B cell (primary cell): ENCODE measurements around the gene DNAH2. TPM values are rescaled to one million over a fixed set of nuclear protein-coding genes. Genes with fewer than 3 reads are reported as not detected.
A peak's percentile ranks its signal among the peaks of the same experiment; 100 is the strongest.

Source experiments
- ATAC-seq: fragments of 200-7000 bp; cut with Tn5 transposase; one replicate; pipeline ENCODE4 v1.10.0; 2021; ENCODE audit warnings: low read depth, mild to moderate bottlenecking, moderate number of reproducible peaks, moderate library complexity
- CTCF ChIA-PET: fragments of 350-600 bp; sonication (Branson Sonifier 250); formaldehyde crosslinking; loops from one replicate; lab custom pipeline; 2021; ENCODE audit warnings: antibody characterized with exemption, inconsistent platforms; lab: Charles Lee
- POLR2A ChIA-PET: fragments of 350-600 bp; sonication (Branson Sonifier 250); formaldehyde crosslinking; loops from one replicate; lab custom pipeline; 2021; ENCODE audit warnings: antibody characterized with exemption; lab: Charles Lee
- DNase-seq: peaks from one replicate; pipeline ENCODE4 v3.0.0; 2013
- H2AFZ ChIP-seq: 2 replicates; pipeline ENCODE4 v1.6.1; 2012; ENCODE audit warnings: mild to moderate bottlenecking, low read depth, low read length; ENCODE audit not compliant: insufficient read depth, poor library complexity, severe bottlenecking
- H3K27ac ChIP-seq, 2 donors: 1 replicate in 1 of 2; 2 replicates in 1 of 2; pipeline ENCODE4 v1.5.1; 2012 to 2013; ENCODE audit warnings: low read length in 2 of 2, mild to moderate bottlenecking in 2 of 2, moderate library complexity in 1 of 2
- H3K27me3 ChIP-seq, 4 experiments: fragments of 200-600 bp in 1 of 4; sonication (generic) in 1 of 4; replicated peaks in 1 of 4; 1 replicate in 2 of 4; 2 replicates in 2 of 4; pipeline versions ENCODE4 v1.6.1 to v1.7.0; 2013 to 2016; ENCODE audit warnings: low read length in 3 of 4, mild to moderate bottlenecking in 2 of 4, mixed read lengths in 1 of 4, moderate library complexity in 1 of 4; ENCODE audit not compliant: insufficient read depth in 4 of 4, control insufficient read depth in 3 of 4; ENCODE audit errors: control extremely low read depth in 1 of 4
- H3K36me3 ChIP-seq, 2 experiments: replicated peaks in 1 of 2; 1 replicate in 1 of 2; 2 replicates in 1 of 2; pipeline versions ENCODE4 v1.6.1 to v1.7.1; 2013; ENCODE audit warnings: low read length in 1 of 2; ENCODE audit not compliant: insufficient read depth in 2 of 2, control insufficient read depth in 1 of 2; ENCODE audit errors: control extremely low read depth in 1 of 2, extremely low read depth in 1 of 2
- H3K4me1 ChIP-seq, 2 donors: fragments of 200-600 bp in 1 of 2; sonication (generic) in 1 of 2; 1 replicate in 1 of 2; 2 replicates in 1 of 2; pipeline versions ENCODE4 v1.5.1 to v1.6.1; 2013 to 2017; ENCODE audit warnings: low read length in 2 of 2; ENCODE audit not compliant: control insufficient read depth in 2 of 2, insufficient read depth in 2 of 2
- H3K4me2 ChIP-seq: replicated peaks from 2 replicates; pipeline ENCODE3; 2012; ENCODE audit warnings: mild to moderate bottlenecking, low read depth, low read length; ENCODE audit not compliant: poor library complexity, severe bottlenecking
- H3K4me3 ChIP-seq, 5 experiments: fragments of 200-600 bp in 1 of 5; sonication (generic) in 1 of 5; 1 replicate in 3 of 5; 2 replicates in 2 of 5; pipeline versions ENCODE4 v1.5.1 to v1.7.0; 2011 to 2016; ENCODE audit warnings: low read length in 4 of 5, mild to moderate bottlenecking in 4 of 5, low read depth in 2 of 5, control low read depth in 1 of 5, moderate library complexity in 1 of 5; ENCODE audit not compliant: insufficient read depth in 1 of 5; ENCODE audit errors: control extremely low read depth in 1 of 5, extremely low read depth in 1 of 5
- H3K79me2 ChIP-seq: fragments of 200-600 bp; sonication (generic); one replicate; pipeline ENCODE4 v1.6.0; 2016; ENCODE audit warnings: low read length; ENCODE audit not compliant: control insufficient read depth, insufficient read depth
- H3K9ac ChIP-seq: fragments of 200-600 bp; sonication (generic); 2 replicates; pipeline ENCODE4 v1.6.1; 2017; ENCODE audit warnings: mild to moderate bottlenecking, low read length, moderate library complexity
- H3K9me3 ChIP-seq, 3 donors: one replicate each; pipeline versions ENCODE4 v1.6.1 to v1.7.1; 2013; ENCODE audit warnings: low read length in 2 of 3; ENCODE audit not compliant: control insufficient read depth in 2 of 3, insufficient read depth in 1 of 3; ENCODE audit errors: control extremely low read depth in 1 of 3
- H4K20me1 ChIP-seq: 2 replicates; pipeline ENCODE4 v1.6.0; 2012; ENCODE audit warnings: mild to moderate bottlenecking, low read length; ENCODE audit not compliant: insufficient read depth, control insufficient read depth, poor library complexity, severe bottlenecking
- H3K27ac Mint-ChIP-seq: one replicate; pipeline ENCODE4 v1.8.0; 2021; ENCODE audit warnings: mixed read lengths
- H3K27me3 Mint-ChIP-seq: one replicate; pipeline ENCODE4 v1.8.0; 2021; ENCODE audit warnings: mixed read lengths
- H3K4me1 Mint-ChIP-seq: one replicate; pipeline ENCODE4 v1.8.0; 2021; ENCODE audit warnings: mixed read lengths
- H3K4me3 Mint-ChIP-seq: one replicate; pipeline ENCODE4 v1.8.0; 2021; ENCODE audit warnings: mixed read lengths
- H3K9me3 Mint-ChIP-seq: one replicate; pipeline ENCODE4 v1.8.0; 2022; ENCODE audit warnings: mixed read lengths; ENCODE audit not compliant: insufficient read depth
- EZH2 ChIP-seq: IDR thresholded peaks from 2 replicates; pipeline ENCODE4 v1.6.1; 2012; ENCODE audit warnings: borderline replicate concordance, low read depth, mild to moderate bottlenecking, moderate library complexity, low read length; ENCODE audit not compliant: insufficient read depth, poor library complexity, severe bottlenecking
- WGBS: methylation state at CpG from one replicate; pipeline ENCODE4 v1.1.5; 2013; ENCODE audit warnings: missing lambda C conversion rate; ENCODE audit not compliant: insufficient coverage; 5-methylcytosine and 5-hydroxymethylcytosine counted together
- intact Hi-C: fragments of 100-400 bp; cut with micrococcal nuclease; formaldehyde crosslinking; loops from one replicate; pipeline ENCODE4 v1.10.0; 2022
- polyA plus RNA-seq: library from polyadenylated mRNA; depleted of rRNA; stranded (reverse); fragments of >200 nt; gene quantifications from 2 replicates; pipeline ENCODE4 v1.2.3, GENCODE V29; 2012
- total RNA-seq, 2 donors: library from RNA; stranded (reverse); fragments of 120-200 nt in 1 of 2; gene quantifications; 1 replicate in 1 of 2; 2 replicates in 1 of 2; pipeline versions ENCODE4 v1.2.3 to v1.2.4, GENCODE V29; 2013 to 2022
- TF ChIP-seq, protein P1 (sequence below): fragments of 200-600 bp; IDR thresholded peaks from one replicate; pipeline ENCODE4 v1.8.0; 2022; ENCODE audit warnings: antibody characterized with exemption, mild to moderate bottlenecking

DNAH2 gene
- total and polyA plus RNA-seq, 2 donors (not counting 1 experiment from before 2014, with no cell fraction given) = 0.03 TPM; not detected in 1

- Histone ChIP-seq H3K36me3 (peaks cover 0 to 21% of the 10 kb centered on the region in 2 experiments), H3K4me1 (peaks cover 19 to 23% of the 10 kb centered on the region in 2 donors), H3K9ac (peak within 1 kb of the TSS; percentile 29), H3K4me3 (peak within 1 kb of the TSS in 3 of 5 experiments; percentile 5 to 34 (median 21)), H3K4me2 (peak within 1 kb of the TSS; percentile 75), H4K20me1 (no peaks in the 10 kb centered on the region), H3K27me3 (peaks cover 0 to 62% (median 19%) of the 10 kb centered on the region in 4 experiments), H3K27ac (no peak within 1 kb of the TSS), H3K9me3 (no peaks in the 10 kb centered on the region), H3K79me2 (no peaks in the 10 kb centered on the region), H2AFZ (peak within 1 kb of the TSS; percentile 5)
- DNase-seq (peak; percentile 29), ATAC-seq (peak; percentile 14)
- Mint-ChIP-seq H3K9me3 (no peaks in the 10 kb centered on the region), H3K27ac (no peak within 1 kb of the TSS), H3K4me3 (peak within 1 kb of the TSS; percentile 74), H3K27me3 (peaks cover 53% of the 10 kb centered on the region), H3K4me1 (peaks cover 15% of the 10 kb centered on the region)
- CTCF ChIA-PET = no interaction called here
- TF ChIP-seq EZH2 = no peak
- TF ChIP-seq, protein P1, sequence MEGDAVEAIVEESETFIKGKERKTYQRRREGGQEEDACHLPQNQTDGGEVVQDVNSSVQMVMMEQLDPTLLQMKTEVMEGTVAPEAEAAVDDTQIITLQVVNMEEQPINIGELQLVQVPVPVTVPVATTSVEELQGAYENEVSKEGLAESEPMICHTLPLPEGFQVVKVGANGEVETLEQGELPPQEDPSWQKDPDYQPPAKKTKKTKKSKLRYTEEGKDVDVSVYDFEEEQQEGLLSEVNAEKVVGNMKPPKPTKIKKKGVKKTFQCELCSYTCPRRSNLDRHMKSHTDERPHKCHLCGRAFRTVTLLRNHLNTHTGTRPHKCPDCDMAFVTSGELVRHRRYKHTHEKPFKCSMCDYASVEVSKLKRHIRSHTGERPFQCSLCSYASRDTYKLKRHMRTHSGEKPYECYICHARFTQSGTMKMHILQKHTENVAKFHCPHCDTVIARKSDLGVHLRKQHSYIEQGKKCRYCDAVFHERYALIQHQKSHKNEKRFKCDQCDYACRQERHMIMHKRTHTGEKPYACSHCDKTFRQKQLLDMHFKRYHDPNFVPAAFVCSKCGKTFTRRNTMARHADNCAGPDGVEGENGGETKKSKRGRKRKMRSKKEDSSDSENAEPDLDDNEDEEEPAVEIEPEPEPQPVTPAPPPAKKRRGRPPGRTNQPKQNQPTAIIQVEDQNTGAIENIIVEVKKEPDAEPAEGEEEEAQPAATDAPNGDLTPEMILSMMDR = no peak
- 4% methylated on average over 27 of the region's 45 CpGs for WGBS
- POLR2A ChIA-PET = interaction anchor here (0.6 kb wide), 1 partner anchor 13 kb away, joined by 6 read pairs; the partner anchor contains the start of gene DNAH2
- intact Hi-C loops = no loop called here
Observed at GRCh38 chr17:7704601-7705268, 12.8 kb upstream of the DNAH2 start, which contains the start of gene EFNB3. Gene EFNB3 (plus strand): TSS chr17:7705202. CDS start chr17:7705599, 397 bp downstream.
